Naive thymus-derived CD8-positive, alpha-beta T cell (primary cell): ENCODE results near the gene CNTLN. TPM values are rescaled to one million over a fixed set of nuclear protein-coding genes. Genes with fewer than 3 reads are reported as not detected.
"Not testable (repeated sequence)": the region's sequence is repeated elsewhere in the genome, so short reads cannot be mapped to it uniquely, and the experiment has no call there.

Experiments
- ATAC-seq, 2 donors: fragments of 150-1000 bp; cut with Tn5 transposase in 1 of 2; sonication (Bioruptor Pico), chemical (Tn5 transposase) in 1 of 2; 1 replicate in 1 of 2; 2 replicates in 1 of 2; pipeline ENCODE4 v1.10.0; 2021; ENCODE audit warnings: mild to moderate bottlenecking in 2 of 2, moderate library complexity in 2 of 2
- POLR2A ChIA-PET: fragments of 350-600 bp; sonication (Branson Sonifier 250); formaldehyde crosslinking; loops from one replicate; lab custom pipeline; 2021; ENCODE audit warnings: antibody characterized with exemption; lab: Charles Lee
- DNase-seq, 10 donors: peaks; one replicate each; pipeline versions ENCODE4 v3.0.0 to v3.0.0-alpha.2; 2020 to 2022
- H3K27ac Mint-ChIP-seq, 10 donors: one replicate each; pipeline ENCODE4 v1.8.0; 2020 to 2022; ENCODE audit warnings: mild to moderate bottlenecking in 10 of 10, mixed read lengths in 10 of 10, moderate library complexity in 4 of 10, inconsistent platforms in 1 of 10
- H3K27me3 Mint-ChIP-seq, 5 donors: one replicate each; pipeline ENCODE4 v1.8.0; 2021 to 2022; ENCODE audit warnings: mixed read lengths in 5 of 5
- H3K36me3 Mint-ChIP-seq, 3 donors: one replicate each; pipeline ENCODE4 v1.8.0; 2020 to 2022; ENCODE audit warnings: mixed read lengths in 3 of 3, mild to moderate bottlenecking in 2 of 3, inconsistent platforms in 1 of 3
- H3K4me1 Mint-ChIP-seq, 4 donors: one replicate each; pipeline ENCODE4 v1.8.0; 2021 to 2022; ENCODE audit warnings: mixed read lengths in 4 of 4
- H3K4me3 Mint-ChIP-seq, 10 donors: one replicate each; pipeline ENCODE4 v1.8.0; 2020 to 2022; ENCODE audit warnings: mild to moderate bottlenecking in 10 of 10, mixed read lengths in 10 of 10, moderate library complexity in 6 of 10, inconsistent platforms in 1 of 10
- H3K9me3 Mint-ChIP-seq, 9 donors: one replicate each; pipeline ENCODE4 v1.8.0; 2020 to 2022; ENCODE audit warnings: mixed read lengths in 9 of 9, mild to moderate bottlenecking in 3 of 9, inconsistent platforms in 1 of 9, moderate library complexity in 1 of 9
- polyA plus RNA-seq, 3 donors: library from polyadenylated mRNA; unstranded; fragments of 300-500 nt; fragmentation: Illumina TruSeq; gene quantifications; one replicate each; pipeline ENCODE4 v1.2.3, GENCODE V29; 2021
- total RNA-seq, 8 experiments: library from RNA in 2 of 8; stranded (reverse) in 2 of 8; gene quantifications; one replicate each; pipeline ENCODE4 v1.2.3 and lab custom pipeline; 2021 to 2026

The CNTLN gene
- total and polyA plus RNA-seq, 5 experiments from 2014 or later = not detected

- Mint-ChIP-seq H3K9me3 (peaks cover 0 to 8% (median 1%) of the 10 kb centered on the region in 9 donors), H3K27ac (peak overlapping the region in 1 of 10 donors; percentile 31), H3K27me3 (peaks cover 12 to 37% (median 26%) of the 10 kb centered on the region in 5 donors), H3K4me1 (peaks cover 5 to 15% (median 10%) of the 10 kb centered on the region in 4 donors), H3K36me3 (peaks cover 0 to 4% (median 0%) of the 10 kb centered on the region in 3 donors), H3K4me3 (peak overlapping the region in 8 of 10 donors; percentile 13 to 92 (median 61))
- DNase-seq = no peak
- POLR2A ChIA-PET = no interaction called here
- ATAC-seq = no peak
Measured at GRCh38 chr9:17135295-17136160, 688 bp downstream of the CNTLN start.

GRCh38 chr9:17137566-17137965 lies 2.7 kb downstream of the CNTLN start:
- H3K4me1 Mint-ChIP-seq = peaks cover 5 to 15% (median 10%) of the 10 kb centered on the region in 4 donors
- H3K36me3 Mint-ChIP-seq = peaks cover 0 to 4% (median 0%) of the 10 kb centered on the region in 3 donors
- DNase-seq (no peak), ATAC-seq (no peak)
- peaks cover 7 to 27% (median 23%) of the 10 kb centered on the region in 5 donors for H3K27me3 Mint-ChIP-seq
- H3K4me3 Mint-ChIP-seq = no peak overlapping the region
- H3K9me3 Mint-ChIP-seq = peaks cover 0 to 11% (median 2%) of the 10 kb centered on the region in 9 donors
- POLR2A ChIA-PET = no interaction called here
- no peak overlapping the region for H3K27ac Mint-ChIP-seq

GRCh38 chr9:17138503-17138902 lies 3.7 kb downstream of the CNTLN start:
- Mint-ChIP-seq H3K4me1 (peaks cover 5 to 15% (median 10%) of the 10 kb centered on the region in 4 donors), H3K27me3 (peaks cover 7 to 27% (median 17%) of the 10 kb centered on the region in 5 donors), H3K4me3 (no peak overlapping the region), H3K27ac (no peak overlapping the region), H3K36me3 (peaks cover 0 to 4% (median 0%) of the 10 kb centered on the region in 3 donors), H3K9me3 (peaks cover 0 to 11% (median 2%) of the 10 kb centered on the region in 9 donors)
- POLR2A ChIA-PET = no interaction called here
- no peak for ATAC-seq
- no peak for DNase-seq

GRCh38 chr9:17140418-17140817 lies 5.6 kb downstream of the CNTLN start:
- no peak overlapping the region for H3K4me3 Mint-ChIP-seq
- DNase-seq = no peak
- no peak for ATAC-seq
- H3K4me1 Mint-ChIP-seq = peaks cover 0 to 8% (median 1%) of the 10 kb centered on the region in 4 donors
- no peak overlapping the region for H3K27ac Mint-ChIP-seq
- POLR2A ChIA-PET = no interaction called here
- H3K36me3 Mint-ChIP-seq = no peaks in the 10 kb centered on the region
- peaks cover 0 to 14% (median 6%) of the 10 kb centered on the region in 5 donors for H3K27me3 Mint-ChIP-seq
- H3K9me3 Mint-ChIP-seq = peaks cover 0 to 11% (median under 1%) of the 10 kb centered on the region in 9 donors

DNA sequence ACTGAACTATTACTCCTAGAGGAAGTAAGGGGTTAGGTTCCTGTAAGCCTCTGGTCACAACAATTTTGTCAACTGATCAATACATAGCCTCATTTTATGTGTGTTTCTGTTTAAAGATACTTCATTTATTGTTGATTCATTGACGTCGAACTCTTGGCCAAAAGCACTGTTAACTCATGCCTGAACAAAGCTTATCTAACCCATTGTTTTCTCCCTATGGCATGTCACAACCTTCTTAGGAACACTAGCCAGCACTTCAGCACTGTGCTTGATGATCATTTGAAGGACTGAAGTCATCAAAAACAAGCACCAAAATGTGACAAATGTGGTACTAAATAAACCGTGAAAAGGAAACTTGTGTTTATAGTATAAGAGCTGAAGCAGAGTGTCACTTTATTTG lies 13.5 kb downstream of the CNTLN start:
- Mint-ChIP-seq H3K4me1 (no peaks in the 10 kb centered on the region), H3K27me3 (no peaks in the 10 kb centered on the region), H3K9me3 (peaks cover 0 to 20% (median 7%) of the 10 kb centered on the region in 9 donors), H3K36me3 (no peaks in the 10 kb centered on the region), H3K4me3 (no peak overlapping the region), H3K27ac (no peak overlapping the region)
- DNase-seq = no peak
- POLR2A ChIA-PET = no interaction called here
- ATAC-seq = no peak

DNA sequence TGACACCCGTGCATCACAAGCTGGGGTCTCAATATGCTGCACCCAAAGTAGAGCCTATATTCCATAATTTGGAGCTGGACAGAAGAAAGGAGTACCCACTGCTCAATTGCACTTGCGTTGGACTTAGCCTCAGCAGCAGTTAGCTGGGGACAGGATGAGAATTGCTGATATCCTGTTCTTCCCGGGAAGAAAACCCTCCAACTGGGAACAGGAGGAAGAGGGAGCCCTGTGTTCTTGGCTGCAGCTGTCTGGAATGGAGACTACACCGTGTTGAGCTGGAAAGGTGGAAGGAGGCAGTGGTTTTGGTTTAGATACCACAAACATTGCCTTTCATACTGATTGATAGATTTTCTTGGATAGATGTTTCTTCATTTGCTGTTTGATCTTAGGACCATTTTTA lies 24.6 kb downstream of the CNTLN start:
- POLR2A ChIA-PET = no interaction called here
- Mint-ChIP-seq H3K27ac (no peak overlapping the region), H3K9me3 (peaks cover 0 to 16% (median 0%) of the 10 kb centered on the region in 9 donors), H3K4me1 (no peaks in the 10 kb centered on the region), H3K27me3 (no peaks in the 10 kb centered on the region), H3K4me3 (no peak overlapping the region), H3K36me3 (peaks cover 0 to 2% (median 0%) of the 10 kb centered on the region in 3 donors)
- DNase-seq (no peak), ATAC-seq (no peak)

GRCh38 chr9:17160327-17160726 lies 25.5 kb downstream of the CNTLN start:
- Mint-ChIP-seq H3K36me3 (peaks cover 0 to 2% (median 0%) of the 10 kb centered on the region in 3 donors), H3K27me3 (no peaks in the 10 kb centered on the region), H3K27ac (no peak overlapping the region), H3K4me1 (no peaks in the 10 kb centered on the region), H3K9me3 (peaks cover 0 to 16% (median 0%) of the 10 kb centered on the region in 9 donors), H3K4me3 (no peak overlapping the region)
- DNase-seq = no peak
- POLR2A ChIA-PET = no interaction called here
- no peak for ATAC-seq

DNA sequence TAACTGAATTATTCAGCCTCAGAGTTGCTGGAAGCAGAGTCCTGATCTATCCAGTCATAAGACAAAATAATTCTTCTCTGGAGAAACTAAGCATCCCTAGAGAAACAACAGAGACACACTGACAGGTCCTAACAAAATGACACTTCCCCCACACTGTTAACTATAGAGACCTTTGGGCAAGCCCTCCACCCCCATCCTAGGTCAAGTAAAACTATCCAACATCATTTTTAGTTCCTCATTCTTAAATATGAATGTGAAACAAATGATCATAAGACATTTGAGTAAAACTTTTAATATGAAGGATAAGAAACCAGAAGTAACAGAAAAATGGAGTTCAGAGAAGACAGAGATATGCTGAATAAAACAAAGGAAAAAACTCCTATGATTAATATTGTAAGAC lies 30.9 kb downstream of the CNTLN start:
- H3K27ac Mint-ChIP-seq = no peak overlapping the region
- H3K27me3 Mint-ChIP-seq = no peaks in the 10 kb centered on the region
- no peaks in the 10 kb centered on the region for H3K36me3 Mint-ChIP-seq
- ATAC-seq (no peak), DNase-seq (no peak)
- no peak overlapping the region for H3K4me3 Mint-ChIP-seq
- H3K9me3 Mint-ChIP-seq = peaks cover 0 to 33% (median 3%) of the 10 kb centered on the region in 9 donors
- H3K4me1 Mint-ChIP-seq = peaks cover 0 to 2% (median 0%) of the 10 kb centered on the region in 4 donors
- POLR2A ChIA-PET = no interaction called here

- Mint-ChIP-seq H3K27me3 (no peaks in the 10 kb centered on the region), H3K36me3 (no peaks in the 10 kb centered on the region)
Measured at GRCh38 chr9:17166346-17166745, 31.5 kb downstream of the CNTLN start.

DNA sequence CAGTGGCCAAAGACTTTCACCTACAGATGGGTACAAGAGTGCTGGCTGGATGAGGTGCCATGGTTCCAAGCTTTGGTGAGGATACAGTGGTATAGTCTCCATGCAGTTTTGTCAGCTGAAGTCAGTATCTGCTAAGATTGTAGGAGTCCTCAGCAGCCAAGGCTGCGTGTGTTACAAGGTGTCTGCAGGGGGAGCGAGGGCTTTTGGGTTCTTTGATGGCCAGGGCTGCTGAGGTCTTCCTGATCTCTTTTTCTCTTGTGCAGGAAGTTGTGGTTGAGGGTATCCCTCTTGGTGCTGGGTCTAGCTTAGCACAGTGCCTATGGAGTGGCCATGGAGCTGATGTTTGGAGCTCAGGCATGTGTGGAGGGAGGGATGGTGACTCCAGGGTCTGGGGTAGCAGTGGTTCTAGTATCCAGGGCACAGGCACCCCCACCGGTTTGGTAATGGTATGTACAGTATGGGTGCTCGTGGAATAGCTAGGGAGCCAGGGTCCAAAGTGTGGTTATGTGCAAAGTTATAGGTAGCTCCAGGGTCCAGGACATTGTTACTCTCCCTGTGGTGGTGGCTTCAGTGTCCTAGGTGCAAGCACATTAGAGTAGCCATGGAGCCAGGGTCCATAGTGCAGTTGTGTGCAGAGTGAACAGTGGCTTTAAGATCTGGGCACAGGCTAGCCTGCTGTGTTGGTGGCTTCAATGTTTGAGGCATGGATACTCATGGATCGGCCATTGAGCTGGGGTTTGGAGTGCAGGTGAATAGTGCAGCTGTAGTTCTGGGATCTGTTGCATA lies 36.7 kb downstream of the CNTLN start:
- H3K27ac Mint-ChIP-seq = no peak overlapping the region
- H3K9me3 Mint-ChIP-seq = peaks cover 0 to 36% (median 5%) of the 10 kb centered on the region in 9 donors
- H3K4me1 Mint-ChIP-seq = no peaks in the 10 kb centered on the region

More at GRCh38 chr9:17166346-17166745, 31.5 kb downstream of the CNTLN start:
- POLR2A ChIA-PET = no interaction called here
- peaks cover 0 to 2% (median 0%) of the 10 kb centered on the region in 4 donors for H3K4me1 Mint-ChIP-seq
- H3K9me3 Mint-ChIP-seq = peaks cover 0 to 33% (median 5%) of the 10 kb centered on the region in 9 donors
- ATAC-seq = no peak
- no peak overlapping the region for H3K27ac Mint-ChIP-seq
- no peak overlapping the region for H3K4me3 Mint-ChIP-seq
- no peak for DNase-seq

GRCh38 chr9:17177496-17177895 lies 42.7 kb downstream of the CNTLN start:
- not testable (repeated sequence) for H3K27me3 Mint-ChIP-seq

More for the DNA sequence above, 36.7 kb downstream of the CNTLN start:
- ATAC-seq = no peak
- POLR2A ChIA-PET = no interaction called here
- DNase-seq = no peak
- Mint-ChIP-seq H3K36me3 (no peaks in the 10 kb centered on the region), H3K4me3 (no peak overlapping the region), H3K27me3 (no peaks in the 10 kb centered on the region)

DNA sequence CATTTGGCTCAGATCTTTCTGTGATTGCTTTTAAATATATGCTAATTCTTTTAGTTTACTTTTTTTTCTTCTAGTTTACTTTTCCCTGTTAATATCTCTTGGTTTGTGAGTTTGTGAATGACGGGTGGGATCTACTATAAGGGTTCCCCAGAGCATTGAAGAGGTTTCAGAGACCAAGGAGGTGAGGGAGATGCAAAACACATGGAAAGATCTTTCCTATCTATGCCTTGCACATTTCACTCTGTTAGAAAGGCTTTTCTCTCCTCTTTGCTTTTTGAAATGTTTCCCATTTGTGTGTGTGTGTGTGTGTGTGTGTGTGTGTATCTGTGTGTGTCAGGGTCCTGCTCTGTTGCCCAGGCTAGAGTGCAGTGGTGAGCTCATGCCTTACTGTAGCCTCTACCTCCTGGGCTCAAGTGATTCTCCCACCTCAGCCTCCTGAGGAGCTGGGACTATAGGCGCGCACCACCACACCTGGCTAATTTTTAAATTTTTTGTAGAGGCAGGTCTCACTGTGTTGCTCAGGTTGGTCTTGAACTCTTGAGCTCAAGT lies 50.7 kb downstream of the CNTLN start:
- Mint-ChIP-seq H3K4me3 (no peak overlapping the region), H3K9me3 (peaks cover 0 to 7% (median 0%) of the 10 kb centered on the region in 9 donors), H3K36me3 (no peaks in the 10 kb centered on the region), H3K27ac (no peak overlapping the region), H3K4me1 (no peaks in the 10 kb centered on the region), H3K27me3 (no peaks in the 10 kb centered on the region)
- POLR2A ChIA-PET = no interaction called here
- DNase-seq = no peak
- ATAC-seq = no peak

More at GRCh38 chr9:17177496-17177895, 42.7 kb downstream of the CNTLN start:
- H3K4me3 Mint-ChIP-seq, H3K4me1 Mint-ChIP-seq, ATAC-seq, H3K27ac Mint-ChIP-seq, POLR2A ChIA-PET, H3K36me3 Mint-ChIP-seq, DNase-seq: not testable (repeated sequence)
- H3K9me3 Mint-ChIP-seq = peaks cover 0 to 15% (median 5%) of the 10 kb centered on the region in 9 donors
